Measurements from ENCODE around the gene GRK6.
A peak's percentile ranks its signal among the peaks of the same experiment; 100 is the strongest.
"Not testable (repeated sequence)": the region's sequence is repeated elsewhere in the genome, so short reads cannot be mapped to it uniquely, and the experiment has no call there.

The GRK6 gene

GRCh38 chr5:177403792-177404640, 22.5 kb upstream of the GRK6 start:
- peaks cover 47% of the 10 kb centered on the region for H3K27me3 ChIP-seq (ENCODE audit: insufficient read depth, low read length)

GRCh38 chr5:177404641-177405179, 21.8 kb upstream of the GRK6 start:
- peaks cover 47% of the 10 kb centered on the region for H3K27me3 ChIP-seq (ENCODE audit: insufficient read depth, low read length)
- peak overlapping the region; percentile 37 for H3K4me3 ChIP-seq (ENCODE audit: low read length)
- H3K9me3 ChIP-seq (ENCODE audit: low read length): no peaks in the 10 kb centered on the region
- peaks cover 19% of the 10 kb centered on the region for H3K4me1 ChIP-seq (ENCODE audit: insufficient read depth, low read length)
- H3K36me3 ChIP-seq (ENCODE audit: insufficient read depth, low read length): no peaks in the 10 kb centered on the region
- peak overlapping the region; percentile 55 for H2AFZ ChIP-seq (ENCODE audit: low read depth, low read length)

More at GRCh38 chr5:177403792-177404640, 22.5 kb upstream of the GRK6 start:
- H2AFZ ChIP-seq (ENCODE audit: low read depth, low read length): peak overlapping the region; percentile 55
- no peaks in the 10 kb centered on the region for H3K9me3 ChIP-seq (ENCODE audit: low read length)
- peaks cover 19% of the 10 kb centered on the region for H3K4me1 ChIP-seq (ENCODE audit: insufficient read depth, low read length)
- no peaks in the 10 kb centered on the region for H3K36me3 ChIP-seq (ENCODE audit: insufficient read depth, low read length)
- H3K4me3 ChIP-seq (ENCODE audit: low read length): peak overlapping the region; percentile 37

GRCh38 chr5:177405312-177405711, 21.2 kb upstream of the GRK6 start:
- Histone ChIP-seq H3K4me3 (ENCODE audit: low read length) (no peak overlapping the region), H3K27me3 (ENCODE audit: insufficient read depth, low read length) (peaks cover 46% of the 10 kb centered on the region), H3K4me1 (ENCODE audit: insufficient read depth, low read length) (peaks cover 19% of the 10 kb centered on the region), H3K36me3 (ENCODE audit: insufficient read depth, low read length) (no peaks in the 10 kb centered on the region), H3K9me3 (ENCODE audit: low read length) (no peaks in the 10 kb centered on the region), H2AFZ (ENCODE audit: low read depth, low read length) (no peak overlapping the region)

GRCh38 chr5:177405805-177406204, 20.7 kb upstream of the GRK6 start:
- no peak overlapping the region for H3K4me3 ChIP-seq (ENCODE audit: low read length)
- H2AFZ ChIP-seq (ENCODE audit: low read depth, low read length): no peak overlapping the region
- H3K36me3 ChIP-seq (ENCODE audit: insufficient read depth, low read length): no peaks in the 10 kb centered on the region
- H3K27me3 ChIP-seq (ENCODE audit: insufficient read depth, low read length): peaks cover 43% of the 10 kb centered on the region
- H3K9me3 ChIP-seq (ENCODE audit: low read length): no peaks in the 10 kb centered on the region
- peaks cover 19% of the 10 kb centered on the region for H3K4me1 ChIP-seq (ENCODE audit: insufficient read depth, low read length)

- no peaks in the 10 kb centered on the region for H3K9me3 ChIP-seq (ENCODE audit: low read length)
- H3K36me3 ChIP-seq (ENCODE audit: insufficient read depth, low read length): no peaks in the 10 kb centered on the region
- H3K4me1 ChIP-seq (ENCODE audit: insufficient read depth, low read length): peaks cover 4% of the 10 kb centered on the region
- peaks cover 15% of the 10 kb centered on the region for H3K27me3 ChIP-seq (ENCODE audit: insufficient read depth, low read length)
- no peak within 1 kb of the TSS for H3K4me3 ChIP-seq (ENCODE audit: low read length)
- no peak within 1 kb of the TSS for H2AFZ ChIP-seq (ENCODE audit: low read depth, low read length)
Measured at GRCh38 chr5:177409043-177409801, 17.3 kb upstream of the GRK6 start, which contains the start of gene F12. Gene F12, minus strand, starts transcription at chr5:177409564. Its CDS starts 37 bp downstream, at chr5:177409527.

GRCh38 chr5:177410575-177410974, 15.9 kb upstream of the GRK6 start:
- Histone ChIP-seq H2AFZ (ENCODE audit: low read depth, low read length) (no peak overlapping the region), H3K9me3 (ENCODE audit: low read length) (no peaks in the 10 kb centered on the region), H3K36me3 (ENCODE audit: insufficient read depth, low read length) (no peaks in the 10 kb centered on the region), H3K4me1 (ENCODE audit: insufficient read depth, low read length) (no peaks in the 10 kb centered on the region), H3K27me3 (ENCODE audit: insufficient read depth, low read length) (peaks cover 5% of the 10 kb centered on the region), H3K4me3 (ENCODE audit: low read length) (no peak overlapping the region)

GRCh38 chr5:177412603-177413233, 13.8 kb upstream of the GRK6 start:
- Histone ChIP-seq H3K36me3 (ENCODE audit: insufficient read depth, low read length) (no peaks in the 10 kb centered on the region), H3K4me1 (ENCODE audit: insufficient read depth, low read length) (no peaks in the 10 kb centered on the region), H3K4me3 (ENCODE audit: low read length) (no peak overlapping the region), H2AFZ (ENCODE audit: low read depth, low read length) (no peak overlapping the region), H3K9me3 (ENCODE audit: low read length) (no peaks in the 10 kb centered on the region), H3K27me3 (ENCODE audit: insufficient read depth, low read length) (peaks cover 4% of the 10 kb centered on the region)

GRCh38 chr5:177414481-177414880, 12.0 kb upstream of the GRK6 start:
- H3K9me3 ChIP-seq (ENCODE audit: low read length): no peaks in the 10 kb centered on the region
- H2AFZ ChIP-seq (ENCODE audit: low read depth, low read length): no peak overlapping the region
- no peaks in the 10 kb centered on the region for H3K4me1 ChIP-seq (ENCODE audit: insufficient read depth, low read length)
- no peaks in the 10 kb centered on the region for H3K36me3 ChIP-seq (ENCODE audit: insufficient read depth, low read length)
- peaks cover 3% of the 10 kb centered on the region for H3K27me3 ChIP-seq (ENCODE audit: insufficient read depth, low read length)
- no peak overlapping the region for H3K4me3 ChIP-seq (ENCODE audit: low read length)

GRCh38 chr5:177417081-177417480, 9.4 kb upstream of the GRK6 start:
- not testable (repeated sequence) for H2AFZ ChIP-seq (ENCODE audit: low read depth, low read length); H3K4me1 ChIP-seq (ENCODE audit: insufficient read depth, low read length); H3K27me3 ChIP-seq (ENCODE audit: insufficient read depth, low read length); H3K9me3 ChIP-seq (ENCODE audit: low read length); H3K4me3 ChIP-seq (ENCODE audit: low read length); H3K36me3 ChIP-seq (ENCODE audit: insufficient read depth, low read length)

GRCh38 chr5:177419046-177419445, 7.4 kb upstream of the GRK6 start:
- H3K4me3 ChIP-seq (ENCODE audit: low read length): no peak overlapping the region
- no peaks in the 10 kb centered on the region for H3K4me1 ChIP-seq (ENCODE audit: insufficient read depth, low read length)
- no peaks in the 10 kb centered on the region for H3K36me3 ChIP-seq (ENCODE audit: insufficient read depth, low read length)
- no peak overlapping the region for H2AFZ ChIP-seq (ENCODE audit: low read depth, low read length)
- H3K9me3 ChIP-seq (ENCODE audit: low read length): no peaks in the 10 kb centered on the region
- peaks cover 3% of the 10 kb centered on the region for H3K27me3 ChIP-seq (ENCODE audit: insufficient read depth, low read length)

- H3K27me3 ChIP-seq (ENCODE audit: insufficient read depth, low read length); H3K4me3 ChIP-seq (ENCODE audit: low read length); H2AFZ ChIP-seq (ENCODE audit: low read depth, low read length); H3K36me3 ChIP-seq (ENCODE audit: insufficient read depth, low read length); H3K4me1 ChIP-seq (ENCODE audit: insufficient read depth, low read length); H3K9me3 ChIP-seq (ENCODE audit: low read length): not testable (repeated sequence)
Measured at GRCh38 chr5:177420472-177420871, 6.0 kb upstream of the GRK6 start.

GRCh38 chr5:177421062-177421798, 5.2 kb upstream of the GRK6 start:
- H2AFZ ChIP-seq (ENCODE audit: low read depth, low read length): no peak overlapping the region
- peaks cover 3% of the 10 kb centered on the region for H3K27me3 ChIP-seq (ENCODE audit: insufficient read depth, low read length)
- H3K36me3 ChIP-seq (ENCODE audit: insufficient read depth, low read length): no peaks in the 10 kb centered on the region
- H3K9me3 ChIP-seq (ENCODE audit: low read length): no peaks in the 10 kb centered on the region
- no peak overlapping the region for H3K4me3 ChIP-seq (ENCODE audit: low read length)
- H3K4me1 ChIP-seq (ENCODE audit: insufficient read depth, low read length): peaks cover 6% of the 10 kb centered on the region
